ENCODE results near the gene CLSTN2. TPM values are rescaled to one million over a fixed set of nuclear protein-coding genes. Genes with fewer than 3 reads are reported as not detected.

Gene CLSTN2
- total RNA-seq, 1 experiment from 2014 or later: not detected

- no peak for DNase-seq
- Histone ChIP-seq H3K36me3 (ENCODE audit: insufficient read depth, low read length) (no peaks in the 10 kb centered on the region), H3K4me2 (ENCODE audit: low read depth, low read length, poor library complexity, severe bottlenecking) (no peak overlapping the region)
These were observed 143.4 kb downstream of the CLSTN2 start for GRCh38 chr3:140078343-140078742.

GRCh38 chr3:140078940-140079339 is 144.0 kb downstream of the CLSTN2 start:
- Histone ChIP-seq H3K4me1 (ENCODE audit: low read length) (no peaks in the 10 kb centered on the region), H4K20me1 (ENCODE audit: insufficient read depth, low read depth, low read length) (no peaks in the 10 kb centered on the region), H3K79me2 (ENCODE audit: low read length) (no peaks in the 10 kb centered on the region), H3K9ac (ENCODE audit: low read length) (no peak overlapping the region), H3K9me2 (replicated peaks; ENCODE audit: insufficient read depth, low read length) (no peaks in the 10 kb centered on the region), H3K27ac (ENCODE audit: low read length) (no peak overlapping the region), H2AFZ (ENCODE audit: low read length) (no peak overlapping the region), H3K27me3 (ENCODE audit: low read length) (no peaks in the 10 kb centered on the region), H3K9me3 (ENCODE audit: low read length) (no peaks in the 10 kb centered on the region), H3K4me2 (ENCODE audit: low read depth, low read length, poor library complexity, severe bottlenecking) (no peak overlapping the region), H3K4me3 (ENCODE audit: low read length) (no peak overlapping the region), H3K36me3 (ENCODE audit: insufficient read depth, low read length) (no peaks in the 10 kb centered on the region)
- DNase-seq: no peak

More at GRCh38 chr3:140078343-140078742, 143.4 kb downstream of the CLSTN2 start:
- no peak overlapping the region for H3K4me3 ChIP-seq (ENCODE audit: low read length)
- no peaks in the 10 kb centered on the region for H3K27me3 ChIP-seq (ENCODE audit: low read length)
- no peak overlapping the region for H3K27ac ChIP-seq (ENCODE audit: low read length)
- no peaks in the 10 kb centered on the region for H3K4me1 ChIP-seq (ENCODE audit: low read length)
- no peaks in the 10 kb centered on the region for H3K9me3 ChIP-seq (ENCODE audit: low read length)
- H3K9me2 ChIP-seq (replicated peaks; ENCODE audit: insufficient read depth, low read length): no peaks in the 10 kb centered on the region
- H2AFZ ChIP-seq (ENCODE audit: low read length): no peak overlapping the region
- no peak overlapping the region for H3K9ac ChIP-seq (ENCODE audit: low read length)
- no peaks in the 10 kb centered on the region for H4K20me1 ChIP-seq (ENCODE audit: insufficient read depth, low read depth, low read length)
- H3K79me2 ChIP-seq (ENCODE audit: low read length): no peaks in the 10 kb centered on the region

GRCh38 chr3:140081887-140082286 is 146.9 kb downstream of the CLSTN2 start:
- no peaks in the 10 kb centered on the region for H3K27me3 ChIP-seq (ENCODE audit: low read length)
- H3K4me1 ChIP-seq (ENCODE audit: low read length): no peaks in the 10 kb centered on the region
- DNase-seq: no peak
- no peak overlapping the region for H3K27ac ChIP-seq (ENCODE audit: low read length)
- no peaks in the 10 kb centered on the region for H3K79me2 ChIP-seq (ENCODE audit: low read length)
- H3K9me2 ChIP-seq (replicated peaks; ENCODE audit: insufficient read depth, low read length): no peaks in the 10 kb centered on the region
- H3K4me2 ChIP-seq (ENCODE audit: low read depth, low read length, poor library complexity, severe bottlenecking): no peak overlapping the region
- H3K9me3 ChIP-seq (ENCODE audit: low read length): no peaks in the 10 kb centered on the region
- H3K9ac ChIP-seq (ENCODE audit: low read length): no peak overlapping the region
- H4K20me1 ChIP-seq (ENCODE audit: insufficient read depth, low read depth, low read length): no peaks in the 10 kb centered on the region
- no peak overlapping the region for H2AFZ ChIP-seq (ENCODE audit: low read length)
- H3K36me3 ChIP-seq (ENCODE audit: insufficient read depth, low read length): no peaks in the 10 kb centered on the region
- H3K4me3 ChIP-seq (ENCODE audit: low read length): no peak overlapping the region

GRCh38 chr3:140085001-140085400 is 150.0 kb downstream of the CLSTN2 start:
- H3K4me3 ChIP-seq (ENCODE audit: low read length): no peak overlapping the region
- no peak overlapping the region for H2AFZ ChIP-seq (ENCODE audit: low read length)

GRCh38 chr3:140086642-140087041 is 151.7 kb downstream of the CLSTN2 start:
- no peak overlapping the region for H3K4me3 ChIP-seq (ENCODE audit: low read length)
- H3K79me2 ChIP-seq (ENCODE audit: low read length): no peaks in the 10 kb centered on the region
- H3K27me3 ChIP-seq (ENCODE audit: low read length): no peaks in the 10 kb centered on the region
- no peak overlapping the region for H3K4me2 ChIP-seq (ENCODE audit: low read depth, low read length, poor library complexity, severe bottlenecking)
- H4K20me1 ChIP-seq (ENCODE audit: insufficient read depth, low read depth, low read length): no peaks in the 10 kb centered on the region
- no peaks in the 10 kb centered on the region for H3K4me1 ChIP-seq (ENCODE audit: low read length)
- DNase-seq: no peak
- H2AFZ ChIP-seq (ENCODE audit: low read length): no peak overlapping the region
- H3K9me3 ChIP-seq (ENCODE audit: low read length): no peaks in the 10 kb centered on the region
- no peak overlapping the region for H3K27ac ChIP-seq (ENCODE audit: low read length)
- no peak overlapping the region for H3K9ac ChIP-seq (ENCODE audit: low read length)
- H3K36me3 ChIP-seq (ENCODE audit: insufficient read depth, low read length): no peaks in the 10 kb centered on the region
- no peaks in the 10 kb centered on the region for H3K9me2 ChIP-seq (replicated peaks; ENCODE audit: insufficient read depth, low read length)

More at GRCh38 chr3:140085001-140085400, 150.0 kb downstream of the CLSTN2 start:
- Histone ChIP-seq H3K9me3 (ENCODE audit: low read length) (no peaks in the 10 kb centered on the region), H3K79me2 (ENCODE audit: low read length) (no peaks in the 10 kb centered on the region), H3K9ac (ENCODE audit: low read length) (no peak overlapping the region), H3K9me2 (replicated peaks; ENCODE audit: insufficient read depth, low read length) (no peaks in the 10 kb centered on the region), H3K4me2 (ENCODE audit: low read depth, low read length, poor library complexity, severe bottlenecking) (no peak overlapping the region), H4K20me1 (ENCODE audit: insufficient read depth, low read depth, low read length) (no peaks in the 10 kb centered on the region), H3K27me3 (ENCODE audit: low read length) (no peaks in the 10 kb centered on the region), H3K4me1 (ENCODE audit: low read length) (no peaks in the 10 kb centered on the region), H3K27ac (ENCODE audit: low read length) (no peak overlapping the region), H3K36me3 (ENCODE audit: insufficient read depth, low read length) (no peaks in the 10 kb centered on the region)
- DNase-seq: no peak

- H3K4me1 ChIP-seq (ENCODE audit: low read length): no peaks in the 10 kb centered on the region
- no peaks in the 10 kb centered on the region for H3K36me3 ChIP-seq (ENCODE audit: insufficient read depth, low read length)
- no peaks in the 10 kb centered on the region for H3K9me3 ChIP-seq (ENCODE audit: low read length)
- H3K9me2 ChIP-seq (replicated peaks; ENCODE audit: insufficient read depth, low read length): no peaks in the 10 kb centered on the region
- no peak overlapping the region for H3K4me3 ChIP-seq (ENCODE audit: low read length)
- no peak overlapping the region for H2AFZ ChIP-seq (ENCODE audit: low read length)
- H3K9ac ChIP-seq (ENCODE audit: low read length): no peak overlapping the region
- no peaks in the 10 kb centered on the region for H3K27me3 ChIP-seq (ENCODE audit: low read length)
- no peak overlapping the region for H3K4me2 ChIP-seq (ENCODE audit: low read depth, low read length, poor library complexity, severe bottlenecking)
- H4K20me1 ChIP-seq (ENCODE audit: insufficient read depth, low read depth, low read length): no peaks in the 10 kb centered on the region
- H3K79me2 ChIP-seq (ENCODE audit: low read length): no peaks in the 10 kb centered on the region
- DNase-seq: no peak
- H3K27ac ChIP-seq (ENCODE audit: low read length): no peak overlapping the region
These were observed 153.1 kb downstream of the CLSTN2 start for GRCh38 chr3:140088058-140088457.

GRCh38 chr3:140088513-140088912 is 153.5 kb downstream of the CLSTN2 start:
- H3K4me3 ChIP-seq (ENCODE audit: low read length): no peak overlapping the region
- H3K27ac ChIP-seq (ENCODE audit: low read length): no peak overlapping the region
- no peaks in the 10 kb centered on the region for H3K9me3 ChIP-seq (ENCODE audit: low read length)
- H3K27me3 ChIP-seq (ENCODE audit: low read length): no peaks in the 10 kb centered on the region
- H3K4me1 ChIP-seq (ENCODE audit: low read length): no peaks in the 10 kb centered on the region
- no peaks in the 10 kb centered on the region for H3K79me2 ChIP-seq (ENCODE audit: low read length)
- H3K4me2 ChIP-seq (ENCODE audit: low read depth, low read length, poor library complexity, severe bottlenecking): no peak overlapping the region
- H3K36me3 ChIP-seq (ENCODE audit: insufficient read depth, low read length): no peaks in the 10 kb centered on the region
- peak; percentile 33 for DNase-seq
- no peaks in the 10 kb centered on the region for H4K20me1 ChIP-seq (ENCODE audit: insufficient read depth, low read depth, low read length)
- no peaks in the 10 kb centered on the region for H3K9me2 ChIP-seq (replicated peaks; ENCODE audit: insufficient read depth, low read length)
- no peak overlapping the region for H3K9ac ChIP-seq (ENCODE audit: low read length)
- H2AFZ ChIP-seq (ENCODE audit: low read length): no peak overlapping the region

- Histone ChIP-seq H2AFZ (ENCODE audit: low read length) (no peak overlapping the region), H3K9ac (ENCODE audit: low read length) (no peak overlapping the region), H3K4me3 (ENCODE audit: low read length) (no peak overlapping the region), H4K20me1 (ENCODE audit: insufficient read depth, low read depth, low read length) (no peaks in the 10 kb centered on the region), H3K36me3 (ENCODE audit: insufficient read depth, low read length) (no peaks in the 10 kb centered on the region), H3K9me2 (replicated peaks; ENCODE audit: insufficient read depth, low read length) (no peaks in the 10 kb centered on the region), H3K9me3 (ENCODE audit: low read length) (no peaks in the 10 kb centered on the region), H3K27me3 (ENCODE audit: low read length) (no peaks in the 10 kb centered on the region), H3K27ac (ENCODE audit: low read length) (no peak overlapping the region), H3K79me2 (ENCODE audit: low read length) (no peaks in the 10 kb centered on the region), H3K4me2 (ENCODE audit: low read depth, low read length, poor library complexity, severe bottlenecking) (no peak overlapping the region), H3K4me1 (ENCODE audit: low read length) (no peaks in the 10 kb centered on the region)
- DNase-seq: no peak
These were observed 154.6 kb downstream of the CLSTN2 start for GRCh38 chr3:140089403-140090072.
